T-cell (primary cell): Measurements from ENCODE around the gene SPTAN1. TPM values are rescaled to one million over a fixed set of nuclear protein-coding genes. Genes with fewer than 3 reads are reported as not detected.

Source experiments
- ATAC-seq, 4 experiments: fragments of 200-7000 bp in 3 of 4; fragments of 150-1000 bp in 1 of 4; cut with Tn5 transposase; replicated peaks in 1 of 4; 1 replicate in 3 of 4; 2 replicates in 1 of 4; pipeline ENCODE4 v1.10.0; 2021; ENCODE audit warnings: moderate library complexity in 3 of 4, mild to moderate bottlenecking in 2 of 4, moderate number of reproducible peaks in 1 of 4
- CTCF ChIA-PET, 2 donors: fragments of 300-600 bp; sonication (Branson Sonifier 250); formaldehyde crosslinking; loops; one replicate each; lab custom pipeline; 2022; ENCODE audit warnings: antibody characterized with exemption in 2 of 2; lab: Charles Lee
- POLR2A ChIA-PET, 2 donors: fragments of 300-600 bp; sonication (Branson Sonifier 250); formaldehyde crosslinking; loops; one replicate each; lab custom pipeline; 2022; ENCODE audit warnings: antibody characterized with exemption in 2 of 2; lab: Charles Lee
- DNase-seq, 35 experiments: peaks; one replicate each; pipeline versions ENCODE4 v3.0.0 to v3.0.0-alpha.2; 2013 to 2023
- H3K27ac ChIP-seq: one replicate; pipeline ENCODE4 v1.5.1; 2013; ENCODE audit warnings: low read length
- H3K27me3 ChIP-seq, 2 experiments: replicated peaks in 1 of 2; 1 replicate in 1 of 2; 2 replicates in 1 of 2; pipeline versions ENCODE4 v1.6.1 to v1.7.0; 2013; ENCODE audit warnings: low read length in 1 of 2, mixed read lengths in 1 of 2; ENCODE audit not compliant: control insufficient read depth in 2 of 2, insufficient read depth in 2 of 2; ENCODE audit errors: extremely low read depth in 1 of 2
- H3K36me3 ChIP-seq, 2 donors: 1 replicate in 1 of 2; 2 replicates in 1 of 2; pipeline versions ENCODE4 v1.6.1 to v1.7.0; 2013; ENCODE audit warnings: low read length in 1 of 2; ENCODE audit not compliant: control insufficient read depth in 2 of 2, insufficient read depth in 1 of 2; ENCODE audit errors: extremely low read depth in 1 of 2
- H3K4me1 ChIP-seq, 2 experiments: 1 replicate in 1 of 2; 2 replicates in 1 of 2; pipeline versions ENCODE4 v1.6.1 to v1.7.0; 2013; ENCODE audit warnings: low read length in 2 of 2, mixed read lengths in 1 of 2; ENCODE audit not compliant: insufficient read depth in 2 of 2, control insufficient read depth in 1 of 2; ENCODE audit errors: extremely low read depth in 1 of 2
- H3K4me3 ChIP-seq, 2 donors: 1 replicate in 1 of 2; 2 replicates in 1 of 2; pipeline versions ENCODE4 v1.5.1 to v1.7.0; 2013; ENCODE audit warnings: mild to moderate bottlenecking in 2 of 2, low read length in 1 of 2, moderate library complexity in 1 of 2; ENCODE audit not compliant: control insufficient read depth in 1 of 2; ENCODE audit errors: extremely low read depth in 1 of 2
- H3K9me3 ChIP-seq: 2 replicates; pipeline ENCODE4 v1.7.0; 2013
- H3K27ac Mint-ChIP-seq, 2 donors: one replicate each; pipeline ENCODE4 v1.8.0; 2020 to 2021; ENCODE audit warnings: mild to moderate bottlenecking in 2 of 2, mixed read lengths in 2 of 2
- H3K27me3 Mint-ChIP-seq, 2 donors: one replicate each; pipeline ENCODE4 v1.8.0; 2021 to 2022; ENCODE audit warnings: mixed read lengths in 2 of 2
- H3K36me3 Mint-ChIP-seq: one replicate; pipeline ENCODE4 v1.8.0; 2021; ENCODE audit warnings: mixed read lengths
- H3K4me1 Mint-ChIP-seq, 3 donors: one replicate each; pipeline ENCODE4 v1.8.0; 2020 to 2022; ENCODE audit warnings: mixed read lengths in 3 of 3, mild to moderate bottlenecking in 1 of 3
- H3K4me3 Mint-ChIP-seq, 3 donors: one replicate each; pipeline ENCODE4 v1.8.0; 2020 to 2022; ENCODE audit warnings: mild to moderate bottlenecking in 3 of 3, mixed read lengths in 3 of 3, moderate library complexity in 3 of 3
- H3K9me3 Mint-ChIP-seq, 3 donors: one replicate each; pipeline ENCODE4 v1.8.0; 2020 to 2022; ENCODE audit warnings: mixed read lengths in 3 of 3
- whole genome bisulfite sequencing: methylation state at CpG from one replicate; pipeline ENCODE4 v1.1.5; 2013; ENCODE audit warnings: missing lambda C conversion rate; ENCODE audit not compliant: insufficient coverage; 5-methylcytosine and 5-hydroxymethylcytosine counted together
- total RNA-seq, 35 experiments: library from RNA in 6 of 35; stranded (reverse) in 6 of 35; fragments of 120-200 nt in 1 of 35; gene quantifications; one replicate each; pipeline versions ENCODE4 v1.2.1 to v1.2.4 and lab custom pipeline; 2013 to 2026

The SPTAN1 gene
- total RNA-seq, 5 donors from 2014 or later (not counting 1 experiment from before 2014, with no cell fraction given) = 446 to 594 (median 461) TPM

GRCh38 chr9:128614728-128615127 lies 62.3 kb downstream of the SPTAN1 start:
- Mint-ChIP-seq H3K4me3 (no peak overlapping the region), H3K27me3 (no peaks in the 10 kb centered on the region), H3K36me3 (peaks cover 68% of the 10 kb centered on the region), H3K4me1 (no peaks in the 10 kb centered on the region), H3K9me3 (no peaks in the 10 kb centered on the region), H3K27ac (no peak overlapping the region)
- no peaks in the 10 kb centered on the region for H3K9me3 ChIP-seq
- H3K4me1 ChIP-seq = no peaks in the 10 kb centered on the region
- DNase-seq = no peak
- H3K36me3 ChIP-seq = peaks cover 24 to 98% of the 10 kb centered on the region in 2 donors
- no peak for ATAC-seq
- H3K4me3 ChIP-seq = no peak overlapping the region
- WGBS = no CpG with 5 or more reads among the region's 1 CpG
- H3K27me3 ChIP-seq = no peaks in the 10 kb centered on the region
- POLR2A ChIA-PET = no interaction called here
- H3K27ac ChIP-seq = no peak overlapping the region
- CTCF ChIA-PET = interaction anchor here in 1 of 2 donors (0.5 to 0.6 kb wide), 2 partner anchors 62 to 342 kb away, joined by 3 to 4 read pairs; no protein-coding TSS in a partner anchor

DNA sequence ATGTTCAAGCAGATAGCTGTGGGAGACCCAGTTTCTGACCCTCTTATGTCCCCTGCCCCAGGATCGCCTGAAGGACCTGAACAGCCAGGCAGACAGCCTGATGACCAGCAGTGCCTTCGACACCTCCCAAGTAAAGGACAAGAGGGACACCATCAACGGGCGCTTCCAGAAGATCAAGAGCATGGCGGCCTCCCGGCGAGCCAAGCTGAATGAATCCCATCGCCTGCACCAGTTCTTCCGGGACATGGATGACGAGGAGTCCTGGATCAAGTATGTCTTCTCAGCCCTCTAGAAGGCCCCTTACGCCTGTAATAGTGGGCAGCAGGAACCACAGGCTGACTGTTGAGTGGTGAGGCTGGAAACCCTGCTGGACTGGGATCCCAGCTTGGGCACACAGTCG lies 63.2 kb downstream of the SPTAN1 start:
- ATAC-seq (no peak), DNase-seq (no peak)
- H3K4me3 ChIP-seq = no peak overlapping the region
- ChIA-PET POLR2A (interaction anchor here in 1 of 2 donors (0.6 kb wide), 1 partner anchor 160 kb away, joined by 10 read pairs; no protein-coding TSS in a partner anchor), CTCF (no interaction called here)
- H3K4me3 Mint-ChIP-seq = no peak overlapping the region
- H3K27ac ChIP-seq = no peak overlapping the region
- no peaks in the 10 kb centered on the region for H3K4me1 ChIP-seq
- H3K36me3 Mint-ChIP-seq = peaks cover 67% of the 10 kb centered on the region
- H3K27ac Mint-ChIP-seq = no peak overlapping the region
- H3K36me3 ChIP-seq = peaks cover 24 to 96% of the 10 kb centered on the region in 2 donors
- no peaks in the 10 kb centered on the region for H3K4me1 Mint-ChIP-seq
- 99% methylated on average over 12 of the region's 12 CpGs for WGBS
- H3K9me3 Mint-ChIP-seq = no peaks in the 10 kb centered on the region
- H3K9me3 ChIP-seq = no peaks in the 10 kb centered on the region
- no peaks in the 10 kb centered on the region for H3K27me3 Mint-ChIP-seq
- no peaks in the 10 kb centered on the region for H3K27me3 ChIP-seq

DNA sequence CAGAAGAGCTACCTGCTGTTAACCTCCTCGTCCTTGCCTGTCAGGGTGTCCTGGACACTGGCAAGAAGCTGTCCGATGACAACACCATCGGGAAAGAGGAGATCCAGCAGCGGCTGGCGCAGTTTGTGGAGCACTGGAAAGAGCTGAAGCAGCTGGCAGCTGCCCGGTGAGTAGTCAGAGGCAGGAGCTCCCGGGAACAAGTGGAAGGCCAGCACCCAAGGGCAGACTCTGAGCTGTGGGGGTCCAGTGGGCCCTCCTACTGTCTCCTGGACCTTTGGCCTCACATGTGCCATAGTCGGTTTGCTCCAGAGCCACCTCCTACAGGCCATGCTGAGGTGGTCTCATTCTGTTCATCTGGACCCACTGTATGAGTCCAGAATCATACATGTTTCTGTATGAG lies 65.6 kb downstream of the SPTAN1 start:
- CTCF ChIA-PET = no interaction called here

DNA sequence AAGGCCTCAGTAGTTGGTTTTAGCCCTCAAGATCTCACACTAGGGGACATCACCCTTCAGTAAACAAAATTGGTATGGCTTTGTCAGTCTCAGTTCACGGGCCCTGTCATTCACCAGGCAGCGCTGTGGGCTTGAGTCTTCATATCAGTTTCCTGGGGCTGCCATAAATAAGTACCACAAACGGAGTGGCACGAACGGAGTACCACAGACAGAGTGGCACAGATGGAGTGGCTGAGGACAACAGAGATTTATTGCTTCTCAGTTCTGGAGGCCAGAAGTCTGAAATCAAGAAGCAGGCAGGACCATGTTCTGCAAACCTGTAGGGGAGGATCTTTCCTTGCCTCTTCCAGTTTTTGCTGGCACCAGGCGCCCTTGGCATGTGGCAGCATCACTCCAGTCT lies 66.7 kb downstream of the SPTAN1 start:
- ATAC-seq = no peak
- H3K4me3 ChIP-seq = no peak overlapping the region
- ChIA-PET POLR2A (no interaction called here), CTCF (no interaction called here)
- H3K4me1 ChIP-seq = no peaks in the 10 kb centered on the region
- 97% methylated on average over 5 of the region's 6 CpGs for WGBS
- peaks cover 19 to 87% of the 10 kb centered on the region in 2 donors for H3K36me3 ChIP-seq
- H3K9me3 Mint-ChIP-seq = no peaks in the 10 kb centered on the region
- no peaks in the 10 kb centered on the region for H3K27me3 ChIP-seq
- H3K27ac Mint-ChIP-seq = no peak overlapping the region
- no peak for DNase-seq
- no peaks in the 10 kb centered on the region for H3K9me3 ChIP-seq
- H3K27me3 Mint-ChIP-seq = no peaks in the 10 kb centered on the region
- H3K27ac ChIP-seq = no peak overlapping the region
- H3K36me3 Mint-ChIP-seq = peaks cover 59% of the 10 kb centered on the region
- H3K4me3 Mint-ChIP-seq = no peak overlapping the region
- no peaks in the 10 kb centered on the region for H3K4me1 Mint-ChIP-seq

More for the DNA sequence above, 65.6 kb downstream of the SPTAN1 start:
- Mint-ChIP-seq H3K9me3 (no peaks in the 10 kb centered on the region), H3K27me3 (no peaks in the 10 kb centered on the region), H3K27ac (no peak overlapping the region), H3K4me3 (no peak overlapping the region), H3K4me1 (no peaks in the 10 kb centered on the region), H3K36me3 (peaks cover 66% of the 10 kb centered on the region)
- WGBS = 99% methylated on average over 8 of the region's 8 CpGs
- no peaks in the 10 kb centered on the region for H3K9me3 ChIP-seq
- H3K27me3 ChIP-seq = no peaks in the 10 kb centered on the region
- DNase-seq = no peak
- no peak overlapping the region for H3K27ac ChIP-seq
- H3K4me1 ChIP-seq = no peaks in the 10 kb centered on the region
- no peak overlapping the region for H3K4me3 ChIP-seq
- POLR2A ChIA-PET = no interaction called here
- peaks cover 22 to 90% of the 10 kb centered on the region in 2 donors for H3K36me3 ChIP-seq
- ATAC-seq = no peak

DNA sequence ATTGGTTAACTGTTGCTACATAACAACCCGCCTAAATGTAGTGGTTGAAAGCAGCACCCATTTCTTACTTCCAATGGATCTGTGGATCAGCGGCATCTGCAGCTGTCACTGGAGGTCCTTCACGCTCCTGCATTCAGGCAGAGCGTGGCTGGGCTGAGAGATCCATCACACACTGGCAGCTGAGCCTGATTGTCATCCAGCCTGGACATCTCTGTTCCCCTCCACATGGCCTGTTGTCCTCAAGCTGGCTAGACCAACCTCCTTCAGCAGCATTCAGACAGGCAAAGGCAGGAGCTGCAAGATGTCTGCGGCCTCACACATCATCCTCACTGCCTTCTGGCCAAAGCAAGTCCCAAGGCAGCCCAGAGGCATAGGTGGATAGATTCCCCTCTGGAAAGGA lies 67.4 kb downstream of the SPTAN1 start:
- Mint-ChIP-seq H3K9me3 (no peaks in the 10 kb centered on the region), H3K27me3 (no peaks in the 10 kb centered on the region), H3K27ac (no peak overlapping the region), H3K36me3 (peaks cover 57% of the 10 kb centered on the region), H3K4me1 (no peaks in the 10 kb centered on the region), H3K4me3 (no peak overlapping the region)
- H3K36me3 ChIP-seq = peaks cover 18 to 87% of the 10 kb centered on the region in 2 donors
- H3K27me3 ChIP-seq = no peaks in the 10 kb centered on the region
- POLR2A ChIA-PET = no interaction called here
- H3K27ac ChIP-seq = no peak overlapping the region
- WGBS = 100% methylated on average over 4 of the region's 5 CpGs
- CTCF ChIA-PET = no interaction called here
- no peak for DNase-seq
- H3K4me3 ChIP-seq = no peak overlapping the region
- no peaks in the 10 kb centered on the region for H3K9me3 ChIP-seq
- H3K4me1 ChIP-seq = no peaks in the 10 kb centered on the region
- ATAC-seq = no peak

- CTCF ChIA-PET = interaction anchor here in 1 of 2 donors (0.6 kb wide), 1 partner anchor 122 kb away, joined by 5 read pairs; no protein-coding TSS in a partner anchor
- WGBS = 93% methylated on average over 7 of the region's 14 CpGs
- H3K9me3 Mint-ChIP-seq = no peaks in the 10 kb centered on the region
These were observed 69.5 kb downstream of the SPTAN1 start for GRCh38 chr9:128621730-128622455.

More at GRCh38 chr9:128621730-128622455, 69.5 kb downstream of the SPTAN1 start:
- no peak for DNase-seq
- Histone ChIP-seq H3K27me3 (no peaks in the 10 kb centered on the region), H3K36me3 (peaks cover 30 to 87% of the 10 kb centered on the region in 2 donors), H3K27ac (no peak overlapping the region), H3K9me3 (no peaks in the 10 kb centered on the region), H3K4me1 (no peaks in the 10 kb centered on the region), H3K4me3 (no peak overlapping the region)
- H3K4me3 Mint-ChIP-seq = no peak overlapping the region
- POLR2A ChIA-PET = interaction anchor here in 1 of 2 donors (0.6 kb wide), 1 partner anchor 52 kb away, joined by 4 read pairs; no protein-coding TSS in a partner anchor
- no peak overlapping the region for H3K27ac Mint-ChIP-seq
- no peak for ATAC-seq
- no peaks in the 10 kb centered on the region for H3K27me3 Mint-ChIP-seq
- peaks cover 62% of the 10 kb centered on the region for H3K36me3 Mint-ChIP-seq
- H3K4me1 Mint-ChIP-seq = no peaks in the 10 kb centered on the region
